G401 (cell line): ENCODE data around the gene GRAMD1B. TPM values are rescaled to one million over a fixed set of nuclear protein-coding genes. Genes with fewer than 3 reads are reported as not detected.
"Not testable (repeated sequence)": the region's sequence is repeated elsewhere in the genome, so short reads cannot be mapped to it uniquely, and the experiment has no call there.

ENCODE experiments used
- DNase-seq: peaks from one replicate; pipeline ENCODE4 v3.0.0-alpha.2; 2015; ENCODE audit warnings: low spot score
- in situ Hi-C: cut with HindIII; loops from 2 replicates; pipeline ENCODE4 v1.10.0; 2016; ENCODE audit warnings: low sequenced_read_pairs, mixed read lengths
- total RNA-seq: library from RNA; depleted of rRNA; stranded (reverse); fragments of >200 nt; shearing (Covaris generic); gene quantifications from 2 replicates; pipeline ENCODE4 v1.2.3, GENCODE V29; 2014; rRNA removed

Gene GRAMD1B
- total RNA-seq, 1 experiment from 2014 or later, result 31.0 TPM

DNA sequence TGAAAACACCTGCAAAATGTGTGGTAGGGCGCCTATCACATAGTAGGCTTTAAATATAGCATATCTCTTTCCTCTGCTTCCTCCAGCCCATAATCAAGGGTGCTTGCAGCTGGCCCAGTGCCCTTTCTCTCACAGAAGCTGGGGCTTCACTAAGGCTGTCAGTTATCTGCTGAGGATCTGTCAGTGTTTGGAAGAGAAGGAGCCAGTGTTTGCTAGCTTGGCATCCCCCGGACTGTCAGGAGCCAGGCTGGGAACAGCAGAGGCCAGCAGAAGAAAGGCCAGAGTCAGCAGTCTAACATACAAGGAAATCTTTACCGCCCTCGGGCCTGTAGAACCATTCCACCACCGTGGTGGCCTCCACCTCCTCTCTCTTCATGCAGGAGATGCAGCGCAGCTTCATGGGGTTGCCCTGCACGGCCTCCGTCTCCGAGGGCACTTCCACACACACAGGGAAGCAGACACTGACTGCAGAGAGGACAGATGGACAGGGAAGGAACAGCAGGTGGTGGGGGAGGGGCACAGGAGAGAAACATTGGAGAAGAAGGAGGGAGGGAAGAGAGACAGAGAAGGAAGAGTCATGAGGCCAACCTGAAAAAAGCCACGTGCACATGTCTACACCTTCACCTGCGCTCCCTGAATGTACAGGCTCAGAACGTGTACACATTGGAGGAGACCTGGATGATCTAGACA is 215.4 kb downstream of the GRAMD1B start:
- peak; percentile 61 for DNase-seq
- in situ Hi-C loops, result no loop called here

DNA sequence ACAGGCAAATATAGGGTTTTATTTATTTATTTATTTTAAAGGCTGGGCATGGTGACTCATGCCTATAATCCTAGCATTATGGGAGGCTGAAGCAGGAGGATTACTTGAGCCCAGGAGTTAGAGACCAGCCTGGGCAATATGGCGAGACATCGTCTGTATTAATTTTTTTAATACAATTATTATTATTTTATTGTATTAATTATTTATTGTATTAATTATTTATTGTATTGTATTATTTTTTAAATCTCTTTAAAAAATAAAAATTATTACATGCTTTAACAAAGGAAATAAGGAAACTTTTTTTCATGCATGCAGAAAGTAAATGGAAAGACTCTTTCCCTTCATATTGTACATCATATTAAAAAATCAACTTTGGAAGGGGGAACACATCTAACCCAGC is 220.8 kb downstream of the GRAMD1B start:
- in situ Hi-C loops, result no loop called here
- DNase-seq, result no peak

DNA sequence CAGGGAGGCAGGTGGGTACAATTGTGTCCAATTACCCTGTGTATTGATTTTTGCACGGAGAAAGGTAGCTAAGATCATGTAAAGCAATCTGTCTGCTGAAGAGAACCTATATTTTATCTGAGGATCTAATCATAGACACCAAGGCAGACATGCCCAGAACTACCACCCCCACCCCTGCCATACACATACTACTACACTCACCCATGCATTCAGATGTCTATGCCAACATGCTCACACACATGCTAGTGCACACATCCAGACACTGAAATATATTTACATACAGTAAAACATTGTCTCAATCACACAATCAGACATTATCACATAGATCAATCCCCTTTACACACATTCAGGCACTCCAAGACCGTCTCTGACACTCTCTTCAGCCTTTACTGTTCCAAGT is 222.5 kb downstream of the GRAMD1B start:
- no peak for DNase-seq
- in situ Hi-C loops, result no loop called here

DNA sequence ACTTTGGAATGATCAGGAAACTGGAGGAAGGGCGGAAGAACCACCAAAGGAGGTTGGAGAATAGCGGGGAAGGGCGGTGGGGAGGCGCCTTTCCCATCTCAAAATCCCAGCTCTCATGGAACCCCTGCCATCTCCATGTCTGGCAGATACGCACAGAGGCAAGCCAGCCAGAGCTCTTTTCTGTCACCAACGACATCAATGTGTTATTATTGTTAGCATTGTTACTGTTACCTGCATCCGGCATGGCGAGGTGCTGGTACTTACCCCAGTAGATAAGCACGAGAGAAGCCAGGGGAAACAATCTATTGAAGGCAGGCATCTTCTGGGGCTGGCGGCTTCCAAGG is 223.4 kb downstream of the GRAMD1B start:
- DNase-seq, result peak; percentile 59
- in situ Hi-C loops, result no loop called here

DNA sequence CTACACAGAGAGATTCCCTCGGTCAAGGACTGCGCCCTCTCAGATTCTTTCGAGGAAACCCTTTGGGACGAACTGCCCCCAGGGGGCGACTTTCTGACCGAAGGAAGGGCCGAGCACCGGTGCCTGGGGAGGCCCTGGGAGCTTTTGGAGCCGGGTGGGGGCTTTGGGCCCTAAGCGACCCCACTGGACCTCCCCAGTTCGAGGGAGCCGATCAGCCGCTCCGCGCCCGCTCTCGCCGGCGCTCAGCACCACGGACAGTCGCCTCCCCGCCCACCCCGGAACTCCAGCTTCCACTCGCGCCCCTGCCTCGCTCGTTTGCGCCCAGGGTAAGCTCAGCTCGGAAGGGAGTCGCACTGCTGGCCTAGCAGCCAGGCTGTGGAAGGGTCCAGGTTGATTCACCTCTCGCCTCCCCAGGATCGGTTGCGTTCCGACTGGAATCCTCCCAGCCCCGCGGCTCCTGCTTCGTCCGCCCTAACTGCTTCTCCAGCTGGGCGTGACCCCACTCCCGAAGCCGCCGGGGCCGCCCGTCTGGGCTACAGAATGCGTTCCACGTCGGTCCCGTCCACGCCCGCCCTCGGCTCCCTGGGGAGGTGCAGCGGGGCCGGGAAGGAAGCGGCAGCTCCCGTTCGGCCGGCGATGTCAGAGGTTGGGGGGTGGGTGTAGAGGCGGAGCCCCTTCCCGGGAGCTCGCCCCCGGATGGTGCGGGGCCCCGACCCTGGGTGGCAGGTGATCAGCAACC is 223.9 kb downstream of the GRAMD1B start:
- in situ Hi-C loops, result no loop called here
- DNase-seq, result no peak

DNA sequence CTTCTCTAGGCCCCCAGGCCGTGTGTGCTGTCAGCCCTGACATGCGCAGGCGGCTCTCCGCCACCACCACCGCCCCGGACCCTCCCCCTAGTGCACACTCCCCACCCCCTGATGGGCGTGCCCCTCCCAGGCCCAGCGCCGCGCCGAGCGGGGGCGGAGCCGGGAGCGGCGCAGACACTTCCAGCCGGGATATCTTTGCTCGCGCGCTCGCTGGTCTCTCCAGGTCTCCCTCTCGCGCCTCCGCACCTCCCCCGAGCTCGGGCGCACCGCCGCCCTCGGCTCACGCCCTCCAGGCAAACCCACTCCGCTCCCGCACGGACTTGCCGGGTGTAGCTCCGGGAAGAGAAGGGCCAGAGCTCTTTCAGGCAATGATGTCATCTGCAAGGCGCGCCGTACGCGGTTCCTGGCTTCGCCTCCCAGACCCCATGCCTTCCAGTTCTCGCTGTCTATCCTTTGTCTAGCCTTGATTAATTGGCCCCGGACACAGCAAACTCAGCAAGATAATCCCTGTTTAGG is 224.6 kb downstream of the GRAMD1B start, which contains the start of gene SCN3B:
TSS of gene SCN3B (minus strand) at position 59 of the 516 bp plus-strand sequence. CDS start 823 bp downstream, outside the sequence.
- in situ Hi-C loops, result no loop called here
- peak; percentile 53 for DNase-seq

DNA sequence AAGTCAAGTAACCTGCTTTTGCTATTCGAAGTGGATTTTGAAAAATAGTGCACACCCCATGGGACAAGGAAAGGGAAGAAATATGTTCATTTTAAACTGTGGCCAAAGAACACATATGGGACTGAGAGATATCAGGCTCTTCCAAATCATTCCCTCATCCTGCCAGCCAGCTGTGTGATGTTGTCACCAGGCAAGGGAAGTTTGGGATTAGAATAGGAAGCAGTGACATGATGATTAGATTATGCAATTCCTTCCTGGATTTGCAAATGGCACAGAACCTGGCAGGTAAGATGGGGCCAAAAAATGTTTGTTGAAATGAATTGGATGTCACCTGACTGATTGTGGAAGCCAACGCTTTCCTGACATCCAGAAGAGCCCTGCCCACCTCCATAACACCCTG is 229.2 kb downstream of the GRAMD1B start:
- in situ Hi-C loops, result no loop called here
- DNase-seq, result no peak

DNA sequence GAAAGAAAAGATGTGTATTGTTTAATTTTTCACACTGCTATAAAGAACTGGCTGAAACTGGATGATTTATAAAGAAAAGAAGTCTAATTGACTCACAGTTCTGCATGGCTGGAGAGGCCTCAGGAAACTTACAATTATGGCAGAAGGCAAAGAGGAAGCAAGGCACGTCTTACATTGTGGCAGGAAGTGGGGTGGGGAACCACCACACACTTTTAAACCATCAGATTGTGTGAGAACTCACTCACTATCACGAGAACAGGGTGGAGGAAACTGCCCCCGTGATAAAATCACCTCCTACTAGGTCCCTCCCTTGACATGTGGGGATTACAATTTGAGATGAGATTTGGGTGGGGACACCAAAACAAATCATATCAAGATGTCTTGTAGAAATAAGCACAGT is 229.9 kb downstream of the GRAMD1B start:
- in situ Hi-C loops, DNase-seq: not testable (repeated sequence)

DNA sequence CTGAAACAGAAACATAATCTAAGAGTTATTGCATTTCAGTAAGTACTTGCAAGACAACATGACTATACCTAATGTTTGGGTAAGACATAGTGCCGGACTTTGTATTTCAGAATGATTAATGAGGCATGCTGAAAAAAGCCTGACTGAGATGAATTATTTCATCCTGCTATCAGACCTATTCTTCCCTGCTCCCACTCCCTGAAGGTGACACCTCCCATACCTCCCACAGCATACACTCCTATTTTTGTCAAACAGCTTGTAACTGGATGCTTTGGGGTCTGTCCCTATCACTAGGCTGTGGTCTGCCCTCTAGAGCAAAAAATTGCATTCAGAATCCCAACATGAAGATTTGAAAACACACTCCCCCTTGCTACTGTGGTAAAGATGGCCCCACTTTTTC is 235.2 kb downstream of the GRAMD1B start:
- no peak for DNase-seq
- in situ Hi-C loops, result no loop called here

DNA sequence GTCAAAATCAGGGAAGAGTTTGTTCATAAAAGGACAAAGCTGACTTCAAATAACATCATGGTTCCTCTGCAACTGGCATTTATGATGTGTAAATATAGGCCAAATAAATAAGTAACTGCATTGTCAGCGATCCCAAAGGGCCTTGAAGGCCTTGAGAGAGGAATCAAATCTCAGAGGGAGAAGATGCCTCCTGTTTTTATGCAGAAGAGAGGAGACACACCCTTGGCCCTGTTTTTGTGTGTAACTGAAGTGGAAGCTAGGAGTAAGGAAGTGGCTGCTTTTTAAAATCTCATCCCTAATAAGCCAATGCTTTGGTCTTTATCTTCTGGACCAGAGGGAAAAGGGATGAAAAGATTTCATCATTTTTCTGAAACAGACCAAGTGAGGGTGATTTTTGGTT is 240.0 kb downstream of the GRAMD1B start:
- DNase-seq, result no peak
- in situ Hi-C loops, result no loop called here

DNA sequence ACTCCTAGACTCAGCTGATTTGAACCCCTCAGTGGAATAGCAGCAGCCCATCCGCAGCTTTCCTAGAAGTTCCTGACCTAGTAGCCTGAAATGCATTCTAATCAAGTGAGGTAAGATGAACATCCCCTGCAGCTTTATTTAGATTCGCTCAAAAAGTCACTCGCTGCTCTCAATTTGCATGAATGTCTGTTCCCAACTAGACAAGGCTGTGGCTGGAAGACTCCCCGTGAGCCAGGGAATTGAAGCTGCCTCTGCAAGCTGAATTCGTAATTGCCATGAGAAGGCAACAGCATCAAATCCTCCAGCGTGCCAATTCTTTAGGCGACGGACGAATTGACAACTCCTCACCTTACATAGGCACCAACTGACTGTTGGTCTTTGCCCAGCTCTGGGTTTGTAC is 241.5 kb downstream of the GRAMD1B start:
- in situ Hi-C loops, result no loop called here
- no peak for DNase-seq

DNA sequence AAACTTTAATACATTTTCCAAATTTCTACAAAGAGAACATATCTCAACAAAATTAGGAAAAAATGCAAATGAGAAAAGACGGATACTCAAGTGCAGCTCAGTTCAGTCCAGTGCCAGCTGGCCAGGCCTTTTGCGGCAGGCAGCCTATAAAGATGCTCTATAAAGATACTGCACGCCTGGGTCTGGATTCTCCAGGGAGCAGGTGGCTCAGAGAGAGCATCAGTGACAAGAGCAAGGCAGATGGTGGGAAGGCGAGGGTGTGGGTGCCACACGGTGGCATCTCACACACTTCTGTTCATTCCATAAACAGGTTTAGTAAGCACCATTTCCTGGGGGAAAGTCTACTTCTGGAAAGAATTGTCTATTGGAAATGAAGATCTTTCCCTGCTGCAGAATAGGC is 242.5 kb downstream of the GRAMD1B start:
- in situ Hi-C loops, result no loop called here

DNA sequence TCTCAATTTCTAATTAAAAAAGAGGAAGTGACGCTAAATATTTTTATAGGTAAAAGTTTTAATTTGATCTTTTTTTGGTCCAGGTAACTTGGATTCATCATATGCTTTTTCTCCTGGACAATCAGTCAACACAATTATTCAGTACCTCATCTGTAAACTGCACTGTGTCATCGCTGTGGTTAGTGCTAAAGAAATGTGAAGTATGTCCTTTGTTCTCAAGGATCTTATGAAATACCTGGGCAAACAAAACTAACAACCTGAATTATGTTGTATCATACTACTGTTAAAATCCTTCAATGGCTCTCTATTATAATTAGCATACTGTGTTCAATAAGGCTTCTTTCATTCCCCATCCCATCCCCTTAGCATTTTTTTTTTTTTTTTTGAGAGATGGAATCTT is 244.2 kb downstream of the GRAMD1B start:
- in situ Hi-C loops, result no loop called here
- DNase-seq, result no peak

More for the DNA sequence above, 242.5 kb downstream of the GRAMD1B start:
- no peak for DNase-seq

Other genes with a start within 250 kb of the GRAMD1B start
- gene CLMP, start 235.0 kb upstream of the GRAMD1B start, total RNA-seq, result 0.37 and 2.5 TPM in 2 replicates
- not detected in 2 replicates for gene SCN3B, start 224.4 kb downstream of the GRAMD1B start, total RNA-seq